Measurements from ENCODE around the gene PPP4R3C.
"Not testable (repeated sequence)": the region's sequence is repeated elsewhere in the genome, so short reads cannot be mapped to it uniquely, and the experiment has no call there.

Gene PPP4R3C

DNA sequence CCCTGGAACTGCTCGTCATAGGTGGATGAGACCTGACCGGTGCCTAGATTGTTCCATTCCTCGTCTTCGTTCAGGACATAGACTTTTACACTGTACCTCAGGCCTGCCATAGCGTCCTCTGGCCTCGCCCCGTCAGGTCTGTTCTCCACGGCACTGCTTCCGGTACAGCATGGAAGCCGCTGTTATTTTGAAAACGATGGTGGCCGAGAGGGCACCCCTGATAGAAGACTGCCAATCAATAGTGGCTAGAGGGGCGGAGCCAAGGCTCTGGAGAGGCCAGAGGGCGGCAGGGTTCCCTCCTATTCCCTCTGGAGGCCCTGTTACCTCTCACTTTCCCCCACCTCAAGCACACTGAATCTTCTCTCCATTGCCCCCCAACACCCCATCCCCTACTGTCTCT is at the start of gene PPP4R3C:
Gene PPP4R3C, minus strand, starts transcription at position 155 of the 400 bp plus-strand sequence. Its CDS starts 45 bp downstream, at position 110.
- no peak for DNase-seq (ENCODE audit: low read depth)

DNA sequence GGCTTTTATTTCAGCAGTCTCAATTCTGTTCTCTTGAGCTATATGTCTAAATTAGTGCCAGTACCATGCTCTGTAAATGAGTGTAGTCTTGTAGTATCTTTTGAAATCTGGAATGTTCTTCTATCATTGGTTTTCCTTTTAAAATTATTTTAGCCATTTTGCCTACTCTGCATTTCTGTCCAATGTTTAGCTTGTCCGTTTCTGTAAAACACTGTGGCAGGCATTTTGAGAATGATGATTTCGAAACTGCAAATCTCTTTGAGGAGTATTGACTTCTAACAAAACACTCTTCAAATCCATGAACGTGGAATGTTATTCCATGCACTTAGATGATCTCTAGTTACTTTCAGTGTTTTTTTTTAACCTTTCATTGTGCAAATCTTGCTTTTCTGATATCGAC is 28.3 kb upstream of the PPP4R3C start:
- DNase-seq (ENCODE audit: low read depth) = no peak

DNA sequence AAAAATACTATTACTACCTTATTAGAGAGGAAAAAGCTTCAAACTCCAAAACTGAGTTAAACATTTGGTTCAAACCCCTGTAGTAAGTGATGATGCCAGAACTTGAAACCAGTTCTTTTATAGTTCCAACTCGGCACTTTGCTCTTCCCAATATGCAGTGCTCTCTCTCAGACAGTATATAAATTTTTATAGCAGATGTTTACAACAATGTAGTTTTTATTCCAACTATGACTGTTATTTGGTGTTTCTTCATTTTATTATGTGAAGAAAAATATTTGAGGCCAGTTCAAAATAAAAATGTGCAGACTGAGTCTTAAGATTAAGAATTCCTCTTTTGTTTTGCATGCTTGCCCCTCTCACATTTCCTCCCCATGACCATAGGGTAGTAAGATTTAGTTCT is 2.9 kb upstream of the PPP4R3C start:
- no peak for DNase-seq (ENCODE audit: low read depth)

DNA sequence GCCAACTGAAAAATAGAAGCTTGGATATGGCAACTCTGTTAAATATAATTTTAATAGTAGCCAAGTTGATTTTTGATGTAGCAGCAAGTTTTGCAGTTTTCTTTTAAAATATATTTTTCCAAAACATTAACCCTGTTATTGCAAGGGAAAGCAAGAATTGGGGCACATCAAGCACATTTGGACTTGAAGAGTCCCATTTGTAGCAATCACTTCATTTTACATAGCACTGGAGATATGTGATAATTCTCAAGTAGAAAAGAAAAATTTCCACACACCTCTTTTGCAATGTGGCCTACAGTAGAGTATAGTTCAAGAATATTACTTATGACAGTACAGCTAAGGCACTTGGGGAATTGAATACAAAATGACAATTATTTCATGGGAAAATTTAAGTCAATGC is 1.9 kb upstream of the PPP4R3C start:
- no peak for DNase-seq (ENCODE audit: low read depth)

DNA sequence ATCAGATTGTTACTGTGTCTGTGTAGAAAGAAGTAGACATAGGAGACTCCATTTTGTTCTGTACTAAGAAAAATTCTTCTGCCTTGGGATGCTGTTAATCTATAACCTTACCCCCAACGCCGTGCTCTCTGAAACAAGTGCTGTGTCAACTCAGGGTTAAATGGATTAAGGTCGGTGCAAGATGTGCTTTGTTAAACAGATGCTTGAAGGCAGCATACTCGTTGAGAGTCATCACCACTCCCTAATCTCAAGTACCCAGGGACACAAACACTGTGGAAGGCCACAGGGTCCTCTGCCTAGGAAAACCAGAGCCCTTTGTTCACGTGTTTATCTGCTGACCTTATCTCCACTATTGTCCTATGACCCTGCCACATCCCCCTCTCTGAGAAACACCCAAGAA is 4.0 kb downstream of the PPP4R3C start:
- not testable (repeated sequence) for DNase-seq (ENCODE audit: low read depth)

DNA sequence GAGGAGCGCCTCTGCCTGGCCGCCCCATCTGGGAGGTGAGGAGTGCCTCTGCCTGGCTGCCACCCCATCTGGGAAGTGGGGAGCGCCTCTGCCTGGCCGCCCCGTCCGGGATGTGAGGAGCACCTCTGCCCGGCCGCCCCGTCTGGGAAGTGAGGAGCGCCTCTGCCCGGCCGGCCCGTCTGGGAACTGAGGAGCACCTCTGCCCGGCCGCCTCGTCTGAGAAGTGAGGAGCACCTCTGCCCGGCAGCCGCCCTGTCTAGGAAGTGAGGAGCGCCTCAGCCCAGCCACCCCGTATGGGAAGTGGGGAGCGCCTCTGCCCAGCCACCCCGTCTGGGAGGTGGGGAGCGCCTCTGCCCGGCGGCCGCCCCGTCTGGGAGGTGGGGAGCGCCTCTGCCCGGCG is 4.6 kb downstream of the PPP4R3C start:
- DNase-seq (ENCODE audit: low read depth) = not testable (repeated sequence)

DNA sequence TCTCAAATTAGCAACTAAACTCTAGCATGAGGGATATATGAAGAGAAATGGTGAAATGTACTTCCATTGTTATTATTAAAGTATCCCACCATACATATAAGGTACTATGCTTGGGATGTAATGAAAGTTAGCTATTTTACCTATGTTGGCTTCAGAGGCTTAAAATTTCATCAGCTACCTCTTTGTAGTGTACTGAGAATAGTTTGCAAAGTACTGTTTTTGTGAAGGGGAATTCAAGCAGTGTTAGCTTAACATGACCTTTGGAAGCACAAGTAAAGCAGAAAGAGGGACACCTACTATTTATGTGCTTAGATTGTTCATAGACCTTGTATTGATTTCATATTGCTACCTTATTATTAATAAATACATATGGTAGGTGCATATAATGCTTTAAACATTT is 11.8 kb downstream of the PPP4R3C start:
- no peak for DNase-seq (ENCODE audit: low read depth)

DNA sequence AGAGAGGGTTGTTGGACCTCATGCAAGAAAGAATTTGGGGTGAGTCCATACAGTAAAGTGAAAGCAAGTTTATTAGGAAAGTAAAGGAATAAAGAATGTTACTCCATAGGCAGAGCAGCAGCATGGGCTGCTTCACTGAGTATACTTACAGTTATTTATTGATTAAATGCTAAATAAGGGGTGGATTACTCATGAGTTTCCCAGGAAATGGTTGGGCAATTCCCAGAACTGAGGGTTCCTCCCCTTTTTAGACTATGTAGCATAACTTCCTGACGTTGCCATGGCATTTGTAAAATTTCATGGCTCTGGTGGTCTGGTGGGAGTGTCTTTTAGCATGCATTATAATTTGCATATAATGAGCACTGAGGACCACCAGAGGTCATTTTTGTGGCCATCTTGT is 16.7 kb downstream of the PPP4R3C start:
- DNase-seq (ENCODE audit: low read depth) = no peak

DNA sequence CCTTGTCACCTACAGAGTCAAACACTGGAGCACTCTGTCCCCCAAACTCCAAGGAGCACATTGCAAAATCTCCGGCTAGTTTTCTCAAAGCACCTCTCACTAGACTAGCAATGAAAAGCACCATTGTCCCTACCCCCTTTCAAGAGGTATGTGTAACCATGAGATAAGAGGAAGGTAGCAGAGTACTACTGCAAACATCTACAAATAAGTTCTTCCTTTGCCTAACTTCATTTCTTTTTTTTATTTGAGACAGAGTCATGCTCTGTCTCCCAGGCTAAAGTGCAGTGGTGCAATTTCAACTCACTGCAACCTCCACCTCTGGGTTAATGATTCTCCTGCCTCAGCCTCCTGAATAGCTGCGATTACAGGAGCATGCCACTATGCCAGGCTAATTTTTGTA is 17.7 kb downstream of the PPP4R3C start:
- no peak for DNase-seq (ENCODE audit: low read depth)

DNA sequence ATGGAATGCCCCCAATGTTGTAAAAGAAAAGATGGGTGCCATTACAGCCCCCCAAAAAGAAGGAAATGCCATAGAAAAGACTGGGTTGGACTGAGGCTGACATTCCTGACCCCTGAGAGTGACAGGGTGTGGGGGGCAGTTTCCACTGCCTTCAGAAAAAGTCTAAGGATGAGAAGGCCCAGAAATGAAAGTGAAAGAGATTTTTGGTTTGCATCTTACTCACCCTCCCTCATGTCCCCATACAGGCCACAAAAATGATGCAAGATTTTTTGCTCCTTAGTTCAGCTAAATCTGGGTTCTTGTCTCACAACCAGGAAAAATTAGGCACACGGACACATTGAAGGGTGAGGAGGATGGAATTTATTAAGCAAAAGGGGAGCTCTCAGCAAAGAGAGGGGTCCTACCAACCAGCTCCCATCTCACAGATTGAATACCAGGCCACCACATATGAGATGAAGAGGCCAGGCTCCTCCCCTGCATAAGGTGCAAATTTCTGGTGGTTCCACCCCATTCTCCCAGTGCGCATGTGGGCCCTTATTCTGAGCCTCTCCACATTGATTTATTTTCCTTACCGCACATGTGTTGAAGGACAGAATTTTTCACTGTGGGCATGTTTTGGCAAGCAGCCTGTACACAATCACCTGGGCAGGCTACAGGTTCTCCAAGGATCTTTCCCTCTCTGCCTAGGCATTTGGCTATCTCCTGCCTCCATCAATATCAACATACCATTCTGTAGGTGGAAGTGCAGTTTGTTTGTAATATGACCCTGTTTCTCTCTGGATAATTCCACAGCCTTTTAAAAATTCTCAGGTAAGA is 18.8 kb downstream of the PPP4R3C start:
- DNase-seq (ENCODE audit: low read depth) = no peak

DNA sequence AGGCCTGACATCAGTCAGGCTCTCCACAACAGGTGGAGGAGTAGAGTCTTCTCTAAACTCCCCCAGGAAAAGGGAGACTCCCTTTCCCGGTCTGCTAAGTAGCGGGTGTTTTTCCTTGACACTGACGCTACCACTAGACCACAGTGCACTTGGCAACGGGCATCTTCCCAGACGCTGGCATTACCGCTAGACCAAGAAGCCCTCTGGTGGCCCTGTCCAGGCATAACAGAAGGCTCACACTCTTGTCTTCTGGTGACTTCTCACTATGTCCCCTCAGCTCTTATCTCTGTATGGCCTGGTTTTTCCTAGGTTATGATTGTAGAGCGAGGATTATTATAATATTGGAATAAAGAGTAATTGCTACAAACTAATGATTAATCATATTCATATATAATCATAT is 20.7 kb downstream of the PPP4R3C start:
- not testable (repeated sequence) for DNase-seq (ENCODE audit: low read depth)

DNA sequence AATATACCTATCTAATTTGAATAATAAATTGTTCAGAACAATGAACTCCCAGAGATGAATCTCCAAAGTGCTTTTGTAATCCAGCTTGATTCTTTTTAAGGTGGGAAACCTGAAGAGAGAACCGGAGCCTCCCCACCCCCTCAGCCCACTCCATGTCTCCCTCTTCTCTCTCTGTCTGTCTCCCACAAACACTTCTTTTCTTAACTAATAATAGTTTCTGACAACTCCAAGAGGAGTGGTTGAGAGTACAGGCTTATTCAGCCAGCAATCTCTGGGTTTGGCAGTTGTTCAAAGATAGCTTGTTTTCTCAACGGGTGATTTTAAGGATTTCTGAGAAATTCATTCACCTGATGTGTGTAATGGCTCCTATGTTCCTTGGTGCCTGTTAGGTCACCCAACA is 23.4 kb downstream of the PPP4R3C start:
- no peak for DNase-seq (ENCODE audit: low read depth)

DNA sequence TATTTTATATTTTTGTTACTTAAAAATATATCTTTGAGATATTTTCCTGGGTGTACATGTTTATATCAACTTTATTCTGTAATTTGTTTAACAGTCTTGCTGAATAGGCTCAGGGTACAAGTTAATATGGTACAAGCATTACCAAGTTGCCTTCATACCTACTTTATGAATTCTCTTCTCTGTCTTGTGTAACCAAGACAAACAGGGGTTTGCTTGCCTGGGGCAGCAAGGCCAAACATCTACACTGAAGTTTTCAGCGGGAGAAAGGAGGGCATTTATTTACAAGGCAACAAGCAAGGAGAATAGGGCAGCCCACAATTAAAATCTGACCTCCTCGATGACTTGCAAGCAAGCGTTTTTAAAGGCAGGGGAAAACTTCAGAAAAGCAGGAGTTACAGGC is 24.2 kb downstream of the PPP4R3C start:
- no peak for DNase-seq (ENCODE audit: low read depth)

DNA sequence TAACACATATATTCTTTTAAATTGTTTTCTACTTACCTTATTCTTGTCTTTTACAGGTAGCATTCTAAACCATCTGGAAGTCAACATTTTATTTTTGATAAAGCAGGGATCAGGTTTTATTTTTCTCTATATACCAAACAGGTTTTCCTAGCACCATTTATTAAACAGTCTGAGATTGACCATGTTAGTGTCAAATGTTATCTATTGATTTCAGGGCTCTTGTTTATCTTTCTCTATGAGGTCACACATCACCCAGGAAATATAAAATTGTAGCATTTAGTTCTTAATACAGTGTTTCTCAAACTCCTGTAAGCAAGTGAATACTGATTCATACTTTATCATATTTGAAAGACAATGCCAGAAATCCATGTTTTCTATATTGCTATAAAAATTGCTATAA is 28.1 kb downstream of the PPP4R3C start:
- no peak for DNase-seq (ENCODE audit: low read depth)

Data from non-pigmented ciliary epithelial cell (primary cell).